T-helper 1 cell (primary cell): ENCODE measurements around the gene LRRC74A.

Experiments used
- DNase-seq, 5 donors: peaks; one replicate each; pipeline ENCODE4 v3.0.0-alpha.2; 2012 to 2020
- total RNA-seq, 4 donors: gene quantifications; one replicate each; lab custom pipeline; 2026; lab: John Stamatoyannopoulos, UW

The LRRC74A gene
- total RNA-seq = 0 reads per million in 4 donors

- no peak for DNase-seq
Measured at GRCh38 chr14:76826122-76826521, at the start of gene LRRC74A. Gene LRRC74A (plus strand): TSS chr14:76826408. CDS start chr14:76826698, 290 bp downstream.

- no peak for DNase-seq
Measured at GRCh38 chr14:76776428-76777251, 49.6 kb upstream of the LRRC74A start.

GRCh38 chr14:76777721-76778120, 48.5 kb upstream of the LRRC74A start:
- no peak for DNase-seq

- no peak for DNase-seq
Measured at GRCh38 chr14:76778546-76779215, 47.5 kb upstream of the LRRC74A start.

- DNase-seq = no peak
Measured at GRCh38 chr14:76779221-76780057, 46.8 kb upstream of the LRRC74A start.

GRCh38 chr14:76780058-76780345, 46.2 kb upstream of the LRRC74A start:
- no peak for DNase-seq

- DNase-seq = no peak
Measured at GRCh38 chr14:76780360-76780759, 45.8 kb upstream of the LRRC74A start.

- no peak for DNase-seq
Measured at GRCh38 chr14:76780875-76781647, 45.1 kb upstream of the LRRC74A start.

GRCh38 chr14:76781648-76782051, 44.6 kb upstream of the LRRC74A start:
- no peak for DNase-seq

GRCh38 chr14:76782115-76782884, 43.9 kb upstream of the LRRC74A start:
- no peak for DNase-seq

- peak in 1 of 5 donors; percentile 36 for DNase-seq
Measured at GRCh38 chr14:76782885-76783566, 43.2 kb upstream of the LRRC74A start.

- no peak for DNase-seq
Measured at GRCh38 chr14:76784266-76784874, 41.8 kb upstream of the LRRC74A start.

- DNase-seq = peak; percentile 26 to 54 (median 42)
Measured at GRCh38 chr14:76784881-76785280, 41.3 kb upstream of the LRRC74A start.

- DNase-seq = no peak
Measured at GRCh38 chr14:76786601-76787000, 39.6 kb upstream of the LRRC74A start.

GRCh38 chr14:76792422-76792821, 33.8 kb upstream of the LRRC74A start:
- DNase-seq = no peak

GRCh38 chr14:76793324-76793723, 32.9 kb upstream of the LRRC74A start:
- no peak for DNase-seq

GRCh38 chr14:76793956-76794355, 32.3 kb upstream of the LRRC74A start:
- DNase-seq = no peak

GRCh38 chr14:76806446-76806845, 19.8 kb upstream of the LRRC74A start:
- DNase-seq = no peak

GRCh38 chr14:76808011-76808410, 18.2 kb upstream of the LRRC74A start:
- no peak for DNase-seq

GRCh38 chr14:76808990-76809389, 17.2 kb upstream of the LRRC74A start:
- DNase-seq = no peak

GRCh38 chr14:76810525-76810924, 15.7 kb upstream of the LRRC74A start:
- DNase-seq = no peak
